GM21737 (cell line): Measurements from ENCODE around the gene FSTL4.

Experiments used
- ATAC-seq: cut with Tn5 transposase; IDR thresholded peaks from one replicate; pipeline ENCODE4 v1.9.1; 2021; ENCODE audit warnings: mild to moderate bottlenecking, moderate library complexity; ENCODE audit not compliant: unreplicated experiment

The FSTL4 gene

GRCh38 chr5:133483406-133484090 lies 128.8 kb downstream of the FSTL4 start:
- no peak for ATAC-seq

GRCh38 chr5:133482028-133482427 lies 130.3 kb downstream of the FSTL4 start:
- no peak for ATAC-seq

- no peak for ATAC-seq
Observed at GRCh38 chr5:133480866-133481265, 131.5 kb downstream of the FSTL4 start.

GRCh38 chr5:133480366-133480765 lies 132.0 kb downstream of the FSTL4 start:
- no peak for ATAC-seq

- ATAC-seq = no peak
Observed at GRCh38 chr5:133478199-133478985, 133.9 kb downstream of the FSTL4 start.

GRCh38 chr5:133475986-133476385 lies 136.4 kb downstream of the FSTL4 start:
- ATAC-seq = no peak

GRCh38 chr5:133474851-133475590 lies 137.3 kb downstream of the FSTL4 start:
- ATAC-seq = no peak

- no peak for ATAC-seq
Observed at GRCh38 chr5:133473291-133473690, 139.1 kb downstream of the FSTL4 start.

GRCh38 chr5:133472829-133473228 lies 139.5 kb downstream of the FSTL4 start:
- ATAC-seq = no peak

- no peak for ATAC-seq
Observed at GRCh38 chr5:133471699-133472098, 140.6 kb downstream of the FSTL4 start.

GRCh38 chr5:133470841-133471240 lies 141.5 kb downstream of the FSTL4 start:
- ATAC-seq = no peak

GRCh38 chr5:133469846-133470245 lies 142.5 kb downstream of the FSTL4 start:
- ATAC-seq = no peak

- no peak for ATAC-seq
Observed at GRCh38 chr5:133469252-133469651, 143.1 kb downstream of the FSTL4 start.

- no peak for ATAC-seq
Observed at GRCh38 chr5:133468596-133468995, 143.7 kb downstream of the FSTL4 start.

- no peak for ATAC-seq
Observed at GRCh38 chr5:133467826-133468463, 144.4 kb downstream of the FSTL4 start.

GRCh38 chr5:133467335-133467779 lies 145.0 kb downstream of the FSTL4 start:
- no peak for ATAC-seq

GRCh38 chr5:133466556-133467334 lies 145.6 kb downstream of the FSTL4 start:
- no peak for ATAC-seq

GRCh38 chr5:133464013-133464412 lies 148.3 kb downstream of the FSTL4 start:
- no peak for ATAC-seq

- ATAC-seq = no peak
Observed at GRCh38 chr5:133461796-133462516, 150.4 kb downstream of the FSTL4 start.
